ENCODE data around the gene DCLRE1B.

Gene DCLRE1B

DNA sequence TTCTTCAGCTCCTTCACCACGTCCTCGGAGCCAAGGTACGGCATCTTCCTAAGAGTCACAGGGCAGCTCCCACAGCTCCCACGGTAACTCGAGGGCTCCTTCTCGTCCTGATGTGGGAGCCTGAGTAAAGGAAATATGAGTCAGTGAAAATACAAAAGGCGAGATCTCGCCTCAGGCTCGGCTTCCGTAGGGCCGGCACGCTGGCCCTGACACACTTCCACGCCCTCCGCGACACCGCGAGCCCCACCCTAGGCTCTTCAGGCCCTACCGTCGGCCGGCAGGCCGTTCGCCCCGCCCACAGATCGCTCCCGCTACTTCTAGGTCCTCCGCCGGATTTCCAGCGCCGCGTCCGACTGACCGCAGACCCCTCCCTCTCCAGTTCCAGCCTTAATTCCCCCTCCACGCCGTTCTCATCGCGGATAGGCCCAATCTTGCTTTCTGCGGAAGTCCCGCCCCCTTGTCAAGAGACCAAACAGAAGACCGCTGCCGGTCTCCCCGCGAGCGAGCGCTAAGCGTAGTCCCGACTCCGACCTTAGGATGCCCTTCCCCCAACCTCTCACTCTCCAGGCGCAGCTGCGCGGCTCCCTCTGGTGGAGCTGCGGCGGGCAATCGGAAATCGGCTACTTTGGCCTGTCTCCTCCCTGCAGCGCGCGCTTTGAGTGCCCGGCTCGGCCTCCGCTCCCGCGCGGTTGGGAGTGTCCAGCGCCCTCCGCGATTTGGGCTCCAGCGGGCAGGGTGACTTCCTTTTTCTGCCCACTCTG lies at the start of gene DCLRE1B, which contains the start of gene AP4B1:
TSS of gene DCLRE1B (plus strand) at position 653 of the 761 bp plus-strand sequence. CDS start 261 bp downstream, outside the sequence.
TSS of gene AP4B1 (minus strand) at position 126 of the 761 bp plus-strand sequence. CDS start at position 44, 82 bp downstream.
- peak; percentile 99 for DNase-seq (ENCODE audit: low spot score)

GRCh38 chr1:113855630-113856400 lies 49.3 kb upstream of the DCLRE1B start:
- DNase-seq (ENCODE audit: low spot score): no peak

- no peak for DNase-seq (ENCODE audit: low spot score)
These were observed 48.7 kb upstream of the DCLRE1B start for GRCh38 chr1:113856401-113856790.

DNA sequence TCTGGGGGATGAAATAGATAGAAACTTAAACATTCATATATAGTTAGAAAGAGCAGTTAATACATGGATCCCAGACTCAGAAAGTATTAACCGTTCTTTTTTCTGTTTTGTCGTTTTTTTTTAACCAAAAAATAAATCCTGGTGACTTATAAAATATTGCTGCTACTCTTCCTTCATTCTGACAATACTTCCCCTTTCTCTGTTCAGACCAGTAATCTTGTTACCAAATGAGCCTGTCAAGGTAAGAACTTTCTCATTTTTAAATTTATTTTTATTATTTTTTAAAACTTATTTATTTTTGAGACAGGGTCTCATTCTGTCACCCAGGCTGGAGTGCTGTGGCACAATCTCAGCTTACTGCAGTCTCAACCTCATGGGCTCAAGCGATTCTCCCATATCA lies 47.4 kb upstream of the DCLRE1B start:
- DNase-seq (ENCODE audit: low spot score): no peak

DNA sequence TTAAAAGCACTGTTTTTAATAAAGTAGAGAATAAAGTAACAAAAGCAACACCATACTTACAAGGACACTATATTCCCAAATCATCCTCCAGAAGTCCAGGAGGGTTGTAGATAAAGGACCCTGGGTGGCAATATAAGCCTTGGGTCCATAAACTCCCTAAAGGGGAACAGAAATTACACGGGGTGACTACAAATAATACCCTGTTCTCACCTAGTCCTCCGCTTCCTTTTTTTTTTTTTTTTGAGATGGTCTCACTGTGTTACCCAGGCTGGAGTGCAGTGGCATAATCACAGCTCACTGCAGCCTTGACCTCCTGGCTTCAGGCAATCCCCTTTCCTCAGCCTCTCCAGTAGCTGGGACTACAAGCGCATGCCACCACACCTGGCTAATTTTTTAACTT lies 46.7 kb upstream of the DCLRE1B start:
- DNase-seq (ENCODE audit: low spot score): no peak

- no peak for DNase-seq (ENCODE audit: low spot score)
These were observed 46.1 kb upstream of the DCLRE1B start for GRCh38 chr1:113858982-113859381.

DNA sequence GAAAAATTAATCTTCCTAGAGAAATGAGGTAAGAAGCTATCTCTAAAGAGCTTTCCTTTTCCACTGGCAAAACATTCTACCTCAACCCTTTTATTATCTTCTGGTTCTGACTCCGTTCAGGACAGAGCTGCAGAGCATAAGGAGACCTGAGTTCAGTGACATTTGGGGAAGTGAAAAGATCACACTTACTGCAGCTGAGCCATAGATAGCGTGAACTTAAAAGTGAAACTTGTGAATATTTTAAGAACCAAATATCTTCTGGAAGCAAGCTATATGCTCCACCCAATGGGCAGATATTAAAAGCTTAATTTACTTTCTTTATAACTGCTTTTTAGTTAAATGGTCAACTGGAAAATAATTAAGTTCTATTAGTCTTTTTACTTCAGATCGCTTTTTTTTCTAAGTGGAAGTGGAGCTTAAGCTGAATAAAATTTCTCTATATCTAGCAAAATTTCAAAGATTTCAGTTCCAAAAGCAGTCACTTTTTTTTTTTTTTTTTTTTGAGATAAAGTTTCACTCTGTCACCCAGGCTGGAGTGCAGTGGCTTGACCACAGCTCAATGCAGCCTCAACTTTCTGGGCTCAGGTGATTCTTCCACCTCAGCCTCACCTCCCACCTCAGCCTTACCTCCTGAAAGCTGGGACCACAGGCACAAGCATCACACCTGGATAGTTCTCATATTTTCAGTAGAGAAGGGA lies 45.5 kb upstream of the DCLRE1B start:
- DNase-seq (ENCODE audit: low spot score): no peak

- DNase-seq (ENCODE audit: low spot score): peak; percentile 45
These were observed 44.2 kb upstream of the DCLRE1B start for GRCh38 chr1:113860891-113861290.

DNA sequence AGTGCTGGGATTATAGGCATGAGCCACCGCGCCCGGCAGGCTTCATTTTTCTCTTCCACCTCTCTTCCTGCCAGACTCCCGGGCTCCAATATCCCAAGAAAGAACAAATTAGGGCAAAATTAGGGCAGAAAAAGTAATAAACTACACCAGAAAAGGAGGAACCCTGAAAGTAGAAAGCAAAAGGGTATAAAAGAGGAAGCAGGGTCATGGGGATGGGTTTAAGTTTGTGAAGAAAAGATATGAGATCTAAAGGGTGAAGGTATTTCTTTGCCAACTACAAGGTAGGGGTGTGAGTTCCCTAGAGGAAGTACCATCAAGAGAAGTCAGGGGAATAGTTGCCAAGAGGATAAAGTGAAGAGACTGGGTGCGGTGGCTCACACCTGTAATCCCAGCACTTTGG lies 43.5 kb upstream of the DCLRE1B start:
- no peak for DNase-seq (ENCODE audit: low spot score)

- peak; percentile 82 for DNase-seq (ENCODE audit: low spot score)
These were observed 36.6 kb upstream of the DCLRE1B start for GRCh38 chr1:113868387-113869083.

DNA sequence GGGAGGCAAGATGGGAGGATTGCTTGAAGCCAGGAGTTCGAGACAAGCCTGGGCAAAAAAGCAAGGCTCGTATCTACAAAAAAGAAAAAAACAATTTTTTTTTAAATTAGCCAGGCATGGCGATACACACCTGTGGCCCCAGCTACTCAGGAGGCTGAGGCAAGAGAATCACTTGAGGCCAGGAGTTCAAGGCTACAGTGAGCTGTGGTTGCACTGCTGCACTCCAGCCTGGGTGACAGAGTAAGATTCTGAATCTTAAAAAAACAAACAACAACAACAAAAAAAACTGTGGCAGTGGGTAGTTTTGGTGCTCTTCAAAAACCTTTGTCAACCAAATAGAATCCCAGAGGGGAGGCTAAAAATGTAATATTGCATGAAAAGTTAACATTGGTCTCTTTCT lies 34.3 kb upstream of the DCLRE1B start:
- DNase-seq (ENCODE audit: low spot score): no peak

DNA sequence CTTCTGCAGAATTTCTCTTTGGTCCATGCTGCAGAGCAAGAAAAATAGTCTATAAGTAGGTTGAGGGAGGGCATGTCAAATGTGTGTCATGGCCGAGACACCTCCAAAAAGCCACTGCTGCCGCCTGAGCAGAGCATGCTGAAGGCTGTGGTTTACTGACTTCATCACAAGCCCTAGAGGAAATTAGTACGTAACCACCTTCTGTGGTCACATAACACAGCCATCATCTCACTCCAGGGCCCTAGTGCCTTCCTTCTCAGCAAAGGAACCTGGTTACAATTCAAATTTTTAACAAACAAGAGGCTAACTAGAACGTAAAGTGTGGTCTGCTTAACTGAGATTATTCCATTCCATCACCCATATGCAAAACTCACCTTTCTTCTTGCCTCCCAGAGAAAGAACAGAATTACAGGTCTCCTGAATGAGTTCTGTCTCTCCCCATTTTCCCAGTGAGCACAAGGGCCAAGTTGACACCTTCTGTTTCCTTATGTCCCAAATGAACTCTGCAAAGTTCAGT lies 33.5 kb upstream of the DCLRE1B start, which contains the start of gene PTPN22:
TSS of gene PTPN22 (minus strand) at position 116 of the 517 bp plus-strand sequence.
- DNase-seq (ENCODE audit: low spot score): peak; percentile 38

GRCh38 chr1:113872219-113872935 lies 32.7 kb upstream of the DCLRE1B start:
- DNase-seq (ENCODE audit: low spot score): no peak

- DNase-seq (ENCODE audit: low spot score): peak; percentile 46
These were observed 30.9 kb upstream of the DCLRE1B start for GRCh38 chr1:113874012-113874879.

GRCh38 chr1:113875714-113876113 lies 29.4 kb upstream of the DCLRE1B start:
- DNase-seq (ENCODE audit: low spot score): no peak

DNA sequence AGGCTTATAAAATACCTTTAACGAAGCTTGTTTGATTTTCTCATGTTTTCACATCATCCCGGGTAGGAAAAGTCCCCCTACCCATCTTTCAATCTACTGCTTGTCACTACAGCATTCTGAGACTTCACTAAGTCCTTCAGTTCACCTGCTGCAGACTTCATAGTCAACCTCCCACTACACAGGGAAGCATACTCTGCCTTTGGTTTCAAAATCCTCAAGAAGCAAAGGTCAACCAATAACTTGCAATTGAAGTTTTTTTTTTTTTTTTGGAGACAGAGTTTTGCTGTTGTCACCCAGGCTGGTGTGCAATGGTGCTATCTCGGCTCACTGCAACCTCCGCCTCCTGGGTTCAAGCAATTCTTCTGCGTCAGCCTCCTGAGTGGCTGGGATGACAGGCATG lies 28.9 kb upstream of the DCLRE1B start:
- DNase-seq (ENCODE audit: low spot score): no peak

DNA sequence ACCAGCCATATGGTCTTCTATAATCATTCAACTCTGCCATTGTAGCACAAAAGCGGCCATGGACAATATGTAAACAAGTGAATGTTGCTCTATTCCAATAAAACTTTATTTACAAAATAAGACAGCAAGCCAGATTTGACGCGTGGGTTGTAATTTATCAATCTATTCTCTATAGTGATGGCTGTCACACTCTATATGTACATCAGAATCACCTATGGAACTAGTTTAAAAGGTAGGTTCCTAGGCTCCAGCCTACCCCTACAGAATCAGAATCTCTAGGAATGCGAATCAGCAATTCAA lies 25.4 kb upstream of the DCLRE1B start:
- DNase-seq (ENCODE audit: low spot score): no peak

DNA sequence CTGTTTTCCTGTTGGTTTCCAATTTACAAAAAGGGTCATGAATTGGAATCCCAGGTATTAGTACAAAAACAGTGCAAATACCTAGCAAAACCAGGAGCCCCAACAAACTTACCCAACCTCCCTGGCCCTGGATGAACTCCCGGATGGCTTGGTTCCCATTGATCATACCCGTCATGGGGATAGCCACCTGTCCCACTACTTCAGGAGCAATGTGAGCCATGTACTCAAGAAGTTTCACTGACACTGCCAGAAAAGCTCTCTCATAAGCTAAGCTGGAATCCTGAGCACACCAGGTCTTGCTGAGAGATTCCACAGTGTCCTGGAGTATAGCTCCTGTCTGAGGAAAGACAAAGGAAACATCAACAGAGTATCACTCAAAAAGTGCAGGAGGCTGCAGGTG lies 23.5 kb upstream of the DCLRE1B start:
- no peak for DNase-seq (ENCODE audit: low spot score)

DNA sequence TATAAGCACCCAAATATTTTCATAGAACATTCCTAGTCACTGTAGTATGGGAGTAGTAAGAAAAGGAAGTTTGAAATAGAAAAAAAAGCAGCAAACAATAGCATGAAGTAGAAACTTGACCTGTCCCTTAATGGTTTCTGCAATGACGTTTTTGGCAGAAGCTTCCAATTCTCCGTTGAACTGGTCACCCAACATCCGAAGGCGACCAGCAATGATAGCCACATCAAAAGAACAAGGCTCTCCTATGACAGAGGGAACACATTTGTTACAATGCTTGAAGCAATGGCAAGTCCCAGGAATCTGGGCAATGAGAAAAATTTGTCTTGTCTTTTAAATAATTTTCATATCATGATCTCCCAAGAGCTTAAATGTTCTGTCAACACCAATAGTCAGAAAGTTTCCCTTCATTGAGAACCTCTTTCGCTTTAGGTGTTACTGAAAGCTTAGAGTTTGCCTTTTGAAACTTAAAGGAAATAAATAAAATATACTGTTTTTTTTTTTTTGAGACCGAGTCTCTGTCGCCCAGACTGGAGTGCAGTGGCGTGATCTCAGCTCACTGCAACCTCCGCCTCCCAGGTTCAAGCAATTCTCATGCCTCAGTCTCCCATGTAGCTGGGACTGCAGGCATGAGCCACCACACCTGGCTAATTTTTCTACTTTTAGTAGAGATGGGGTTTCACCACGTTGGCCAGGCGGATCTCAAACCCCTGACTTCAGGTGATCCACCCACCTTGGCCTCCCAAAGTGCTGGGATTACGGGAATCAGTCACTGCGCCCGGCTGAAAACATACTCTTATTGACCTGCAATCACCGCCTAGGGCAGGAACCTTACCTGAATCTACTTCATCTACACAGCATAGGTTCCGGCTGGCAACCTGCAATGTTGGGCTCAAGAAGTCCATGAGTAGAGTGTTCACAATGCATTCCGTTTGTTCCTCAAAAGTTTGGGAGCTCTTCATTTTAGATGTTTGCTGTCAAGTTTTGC lies 18.4 kb upstream of the DCLRE1B start:
- DNase-seq (ENCODE audit: low spot score): no peak
